ENCODE results near the gene GSG1L.
"Not testable (repeated sequence)": the region's sequence is repeated elsewhere in the genome, so short reads cannot be mapped to it uniquely, and the experiment has no call there.

Gene GSG1L

GRCh38 chr16:27880287-27880686, 183.2 kb downstream of the GSG1L start:
- DNase-seq = no peak

GRCh38 chr16:27879601-27880247, 183.8 kb downstream of the GSG1L start:
- DNase-seq = no peak

- not testable (repeated sequence) for DNase-seq
These were observed 190.9 kb downstream of the GSG1L start for GRCh38 chr16:27872627-27873026.

- DNase-seq = no peak
These were observed 193.3 kb downstream of the GSG1L start for GRCh38 chr16:27870116-27870798.

- no peak for DNase-seq
These were observed 194.1 kb downstream of the GSG1L start for GRCh38 chr16:27869411-27869810.

- DNase-seq = no peak
These were observed 195.3 kb downstream of the GSG1L start for GRCh38 chr16:27868180-27868579.

- DNase-seq = no peak
These were observed 196.1 kb downstream of the GSG1L start for GRCh38 chr16:27867122-27868110.

- DNase-seq = no peak
These were observed 200.1 kb downstream of the GSG1L start for GRCh38 chr16:27863377-27863776.

- no peak for DNase-seq
These were observed 200.6 kb downstream of the GSG1L start for GRCh38 chr16:27862953-27863352.

GRCh38 chr16:27860091-27860490, 203.4 kb downstream of the GSG1L start:
- DNase-seq = no peak

GRCh38 chr16:27859020-27859419, 204.5 kb downstream of the GSG1L start:
- no peak for DNase-seq

GRCh38 chr16:27853651-27854050, 209.9 kb downstream of the GSG1L start:
- no peak for DNase-seq

GRCh38 chr16:27853101-27853500, 210.4 kb downstream of the GSG1L start:
- no peak for DNase-seq

GRCh38 chr16:27852681-27853080, 210.8 kb downstream of the GSG1L start:
- DNase-seq = no peak

- DNase-seq = no peak
These were observed 211.4 kb downstream of the GSG1L start for GRCh38 chr16:27852116-27852515.

- DNase-seq = no peak
These were observed 211.9 kb downstream of the GSG1L start for GRCh38 chr16:27851586-27851985.

GRCh38 chr16:27849621-27850020, 213.9 kb downstream of the GSG1L start:
- DNase-seq = no peak

GRCh38 chr16:27847030-27847550, 216.4 kb downstream of the GSG1L start:
- no peak for DNase-seq

- DNase-seq = no peak
These were observed 218.7 kb downstream of the GSG1L start for GRCh38 chr16:27844826-27845225.

- DNase-seq = no peak
These were observed 219.7 kb downstream of the GSG1L start for GRCh38 chr16:27843800-27844199.

GRCh38 chr16:27841911-27842310, 221.6 kb downstream of the GSG1L start:
- DNase-seq = no peak

- DNase-seq = no peak
These were observed 222.3 kb downstream of the GSG1L start for GRCh38 chr16:27841061-27841801.
